ENCODE measurements around the gene OTUB2.

OTUB2 gene

DNA sequence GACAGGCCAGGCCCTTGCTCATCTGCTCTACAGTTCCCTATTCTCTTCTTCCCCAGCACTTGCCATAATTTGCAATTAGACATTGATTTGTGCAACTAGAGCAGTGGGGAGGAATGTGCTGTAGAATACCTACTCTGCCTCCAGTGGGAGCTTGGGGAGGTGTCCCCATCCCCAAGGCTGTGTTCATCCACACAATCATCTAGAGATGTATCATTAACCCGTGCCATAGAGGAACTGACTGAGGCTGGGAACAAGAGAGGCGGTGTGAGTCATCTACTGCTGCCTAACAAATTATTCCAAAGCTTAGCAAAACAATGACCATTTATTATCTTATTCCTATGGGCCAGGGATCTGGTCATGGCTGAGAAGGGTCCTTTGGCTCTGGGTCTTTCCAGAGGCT, 5.1 kb upstream of the OTUB2 start:
- FAIRE-seq (peak; percentile 85), DNase-seq (ENCODE audit: insufficient read length, low spot score) (peak; percentile 57)
- TF ChIP-seq POLR2A (IDR thresholded peaks at IDR 0.05; ENCODE audit: low read depth, low read length): no peak

DNA sequence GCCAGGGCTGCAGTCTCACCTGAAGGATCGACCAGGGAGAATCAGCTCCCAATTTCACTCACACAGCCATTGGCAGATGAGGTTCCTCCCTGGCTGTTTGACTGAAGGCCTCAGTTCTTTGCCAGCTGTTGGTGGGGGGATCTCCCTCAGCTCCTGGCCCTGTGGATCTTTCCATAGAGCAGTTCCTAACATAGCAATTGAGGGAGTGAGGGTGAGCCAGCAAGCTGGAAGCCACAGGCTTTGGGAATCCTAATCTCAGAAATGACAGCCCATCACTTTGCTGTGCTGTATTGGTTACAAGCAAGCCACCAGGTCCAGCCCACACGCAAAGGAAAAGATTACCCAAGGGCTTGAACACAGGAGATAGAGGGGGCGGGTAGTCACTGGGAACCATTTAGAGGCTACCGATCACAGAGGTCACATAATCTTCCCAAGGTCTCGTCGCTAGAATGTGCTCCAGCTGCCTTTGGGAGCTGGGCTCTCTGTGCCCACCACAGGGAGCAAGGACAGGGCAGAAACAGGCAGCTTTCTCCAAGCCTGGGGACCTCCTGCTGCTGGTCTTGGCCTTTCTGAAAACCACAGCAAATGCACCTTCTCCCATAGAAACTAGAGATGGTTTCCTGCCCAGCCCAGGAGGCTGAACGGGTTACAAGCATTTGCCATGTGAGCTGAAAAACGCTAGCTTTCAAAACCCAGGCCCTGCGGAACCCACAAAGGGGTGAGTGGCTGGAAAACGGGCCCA, 4.6 kb upstream of the OTUB2 start:
- no peak for FAIRE-seq
- DNase-seq (ENCODE audit: insufficient read length, low spot score): no peak

DNA sequence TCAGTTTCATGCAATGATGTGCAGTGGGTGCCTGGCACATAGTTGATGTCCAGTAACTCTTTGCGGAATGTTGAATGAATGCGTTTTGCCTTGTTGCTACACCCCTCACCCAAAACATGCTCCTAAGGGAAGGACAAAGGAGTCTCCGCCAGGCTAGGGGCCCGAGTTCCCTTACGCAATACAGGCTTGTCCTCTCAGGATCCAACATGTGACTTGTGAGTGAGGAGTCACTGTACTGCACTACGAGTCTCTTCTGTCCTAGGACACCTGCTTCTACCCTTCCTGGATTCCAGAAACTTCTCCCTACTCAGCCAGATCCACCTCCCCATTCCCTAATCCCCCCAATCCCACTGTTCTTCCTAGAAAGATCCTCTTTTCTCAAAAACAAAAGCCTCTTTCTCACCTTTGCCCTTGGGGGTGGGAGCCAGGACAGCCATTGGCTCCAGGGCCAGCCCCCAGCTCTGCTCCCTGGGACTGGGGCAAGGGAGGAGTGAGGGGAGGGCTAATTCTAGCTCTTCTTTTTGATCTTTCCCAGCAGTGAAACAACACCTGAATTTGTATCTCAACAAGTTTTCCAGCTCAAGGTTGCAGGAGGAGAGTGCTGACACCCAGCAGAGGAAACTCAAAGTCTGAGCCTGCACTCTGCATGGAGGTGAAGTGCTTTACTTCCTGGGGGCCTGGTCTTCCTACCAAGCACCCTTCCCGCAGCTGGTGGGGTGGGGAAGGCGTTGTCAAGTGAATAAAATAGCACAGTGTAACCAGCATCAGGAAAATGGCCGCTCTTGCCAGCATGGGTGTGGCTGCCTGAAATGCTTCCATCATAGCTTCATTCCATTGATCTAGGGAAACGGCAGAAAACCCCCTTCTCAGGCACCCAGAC, 3.4 kb upstream of the OTUB2 start:
- FAIRE-seq (no peak), DNase-seq (ENCODE audit: insufficient read length, low spot score) (no peak)
- TF ChIP-seq POLR2A (IDR thresholded peaks at IDR 0.05; ENCODE audit: low read depth, low read length): no peak

More for the DNA sequence above, 4.6 kb upstream of the OTUB2 start:
- no peak for TF ChIP-seq POLR2A (IDR thresholded peaks at IDR 0.05; ENCODE audit: low read depth, low read length)

DNA sequence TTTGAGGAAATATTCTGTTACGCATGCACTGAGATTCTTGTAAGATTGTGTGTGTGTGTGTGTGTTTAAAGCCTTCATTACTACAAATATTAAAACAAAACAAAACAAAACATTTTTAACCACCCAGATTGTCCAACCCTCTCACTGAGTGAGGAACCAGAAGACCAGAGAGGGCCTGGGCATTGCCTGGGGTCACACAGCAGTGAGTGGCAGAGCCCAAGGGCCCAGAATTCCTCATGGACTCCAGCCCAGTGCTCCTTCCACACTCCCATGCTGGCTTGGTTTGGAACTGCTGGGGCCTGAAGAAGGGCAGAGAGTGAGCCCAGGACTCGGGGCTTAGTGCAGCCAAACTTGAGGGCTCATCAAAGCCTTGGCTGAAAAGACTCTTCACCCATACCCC, 1.6 kb upstream of the OTUB2 start:
- FAIRE-seq (no peak), DNase-seq (ENCODE audit: insufficient read length, low spot score) (no peak)
- no peak for TF ChIP-seq POLR2A (IDR thresholded peaks at IDR 0.05; ENCODE audit: low read depth, low read length)

DNA sequence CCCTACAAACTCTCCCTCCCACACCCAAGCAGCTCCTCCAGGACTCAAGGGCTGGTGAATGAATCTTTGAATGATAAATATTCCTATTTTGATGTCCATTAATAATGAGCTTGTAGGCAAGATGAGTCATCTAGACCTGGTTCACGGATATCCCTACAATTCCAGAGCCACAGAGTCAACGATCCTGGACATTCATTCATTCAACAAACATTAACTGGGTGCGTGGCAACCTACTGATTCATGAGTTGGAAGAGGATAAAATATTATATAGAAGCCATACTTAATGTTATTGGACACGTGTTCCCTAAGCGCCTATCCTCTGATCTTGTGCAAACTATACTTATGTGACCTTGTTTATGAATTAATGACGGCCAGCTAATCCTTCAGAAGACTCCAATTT, 420 bp upstream of the OTUB2 start:
- FAIRE-seq (no peak), DNase-seq (ENCODE audit: insufficient read length, low spot score) (no peak)
- no peak for TF ChIP-seq POLR2A (IDR thresholded peaks at IDR 0.05; ENCODE audit: low read depth, low read length)

DNA sequence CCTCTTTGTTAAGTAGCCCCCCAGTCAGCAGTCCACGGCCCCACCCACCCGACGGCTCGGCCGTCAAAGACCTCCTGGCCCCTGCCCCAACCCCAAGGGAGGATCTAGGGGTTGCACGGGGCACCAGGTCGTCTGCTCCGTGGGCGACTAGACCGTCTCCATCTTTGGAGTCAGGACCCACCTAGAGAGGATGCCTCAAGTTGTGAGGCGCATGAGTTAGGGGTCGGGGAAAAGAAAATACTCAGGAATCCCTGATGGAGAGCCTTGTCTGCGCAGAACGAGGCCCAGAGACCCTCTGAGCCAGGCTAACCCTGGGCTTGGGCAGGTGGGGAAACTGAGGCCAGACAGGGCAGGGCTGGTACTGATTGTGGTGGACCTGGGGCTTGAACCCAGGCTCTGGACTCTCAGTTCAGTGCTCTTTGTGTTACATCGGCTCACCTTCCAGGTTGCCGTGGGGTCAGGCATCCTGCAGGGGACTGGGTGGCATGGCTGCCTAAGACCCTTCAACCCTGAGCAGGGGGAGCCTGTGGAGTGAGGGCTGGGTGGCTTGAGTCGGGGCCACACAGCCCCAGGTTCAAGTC, 839 bp downstream of the OTUB2 start:
- DNase-seq (ENCODE audit: insufficient read length, low spot score) (no peak), FAIRE-seq (no peak)
- TF ChIP-seq POLR2A (IDR thresholded peaks at IDR 0.05; ENCODE audit: low read depth, low read length): no peak

DNA sequence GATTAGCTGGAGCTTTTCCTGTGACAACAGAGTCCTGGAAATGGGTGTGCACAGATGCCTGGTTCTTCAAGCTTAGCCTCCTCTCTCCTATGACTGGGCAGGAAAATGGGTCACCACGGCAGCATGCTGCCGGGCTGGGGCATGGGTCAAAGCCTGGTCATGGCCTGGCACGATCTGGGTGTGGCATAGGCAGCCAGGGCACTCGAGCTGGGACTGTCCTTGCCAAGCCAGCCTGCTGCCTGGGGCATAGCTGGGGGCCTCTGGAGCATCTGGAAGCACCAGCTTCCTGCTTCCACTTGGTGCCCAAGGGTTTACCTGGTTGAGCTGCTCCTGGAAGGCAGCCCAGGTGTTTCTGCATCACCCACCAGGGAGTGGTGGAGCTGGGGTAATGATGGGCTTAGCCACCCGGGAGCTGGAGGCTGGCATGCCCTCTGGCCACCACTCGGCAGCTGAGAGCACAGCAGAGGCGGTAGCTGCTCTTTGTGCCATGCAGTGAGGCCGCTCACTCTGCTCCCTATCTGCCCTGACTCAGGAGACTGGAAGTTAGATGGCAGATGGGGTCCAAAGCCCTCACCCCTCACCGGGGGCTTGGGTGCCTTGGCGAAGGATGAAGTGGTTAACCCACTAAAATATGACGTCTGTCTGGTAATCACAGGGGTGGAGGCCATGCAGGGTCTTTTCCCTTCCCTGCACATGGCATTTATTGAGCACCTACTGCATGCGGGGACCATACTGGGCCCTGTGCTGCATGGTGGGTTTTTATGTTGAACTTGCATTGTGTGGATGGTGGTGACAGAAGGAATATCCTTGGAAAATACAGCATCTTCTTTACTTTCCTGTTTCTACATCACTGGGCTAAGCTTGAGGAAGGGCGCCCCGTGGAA, 1.7 kb downstream of the OTUB2 start:
- peak; percentile 27 for FAIRE-seq
- DNase-seq (ENCODE audit: insufficient read length, low spot score): peak; percentile 65
- TF ChIP-seq POLR2A (IDR thresholded peaks at IDR 0.05; ENCODE audit: low read depth, low read length): no peak

DNA sequence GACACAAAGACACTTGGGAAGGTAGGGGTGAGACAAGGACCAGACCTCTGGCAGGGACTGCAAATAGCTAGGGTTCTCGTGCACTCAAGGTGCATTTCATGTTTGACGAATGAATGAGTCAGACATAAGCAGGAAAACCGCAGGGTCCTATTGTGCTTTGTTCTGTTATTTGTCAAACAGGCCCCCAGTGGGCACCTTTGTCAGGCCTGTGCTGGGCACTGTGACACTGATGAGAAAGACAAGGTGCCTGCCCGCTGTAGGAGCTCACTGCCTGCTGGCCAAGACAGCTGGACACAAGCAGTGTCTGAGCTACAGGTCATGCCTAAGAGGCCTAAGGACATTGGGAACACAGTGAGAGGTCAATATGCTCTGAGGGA, 2.3 kb downstream of the OTUB2 start:
- TF ChIP-seq POLR2A (IDR thresholded peaks at IDR 0.05; ENCODE audit: low read depth, low read length): no peak
- peak; percentile 66 for DNase-seq (ENCODE audit: insufficient read length, low spot score)
- FAIRE-seq: peak; percentile 82

DNA sequence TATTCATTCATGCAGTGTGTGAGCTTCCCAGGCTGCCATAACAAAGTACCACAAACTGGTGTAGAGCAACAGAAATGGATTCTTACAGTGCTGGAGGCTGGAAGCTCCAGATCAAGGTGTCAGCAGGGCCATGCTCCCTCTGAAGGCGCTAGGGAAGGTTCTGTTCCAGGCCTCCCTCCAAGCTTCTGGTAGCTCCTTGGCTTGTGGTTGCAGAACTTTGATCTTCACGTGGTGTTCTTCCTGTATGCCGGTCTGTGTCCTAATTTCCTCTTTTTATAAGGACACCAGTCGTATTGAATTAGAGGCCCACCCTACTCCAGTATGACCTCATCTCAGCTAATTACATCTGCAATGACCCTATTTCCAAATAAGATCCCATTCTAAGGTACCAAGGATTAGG, 3.1 kb downstream of the OTUB2 start:
- TF ChIP-seq POLR2A (IDR thresholded peaks at IDR 0.05; ENCODE audit: low read depth, low read length): no peak
- no peak for FAIRE-seq
- DNase-seq (ENCODE audit: insufficient read length, low spot score): no peak

DNA sequence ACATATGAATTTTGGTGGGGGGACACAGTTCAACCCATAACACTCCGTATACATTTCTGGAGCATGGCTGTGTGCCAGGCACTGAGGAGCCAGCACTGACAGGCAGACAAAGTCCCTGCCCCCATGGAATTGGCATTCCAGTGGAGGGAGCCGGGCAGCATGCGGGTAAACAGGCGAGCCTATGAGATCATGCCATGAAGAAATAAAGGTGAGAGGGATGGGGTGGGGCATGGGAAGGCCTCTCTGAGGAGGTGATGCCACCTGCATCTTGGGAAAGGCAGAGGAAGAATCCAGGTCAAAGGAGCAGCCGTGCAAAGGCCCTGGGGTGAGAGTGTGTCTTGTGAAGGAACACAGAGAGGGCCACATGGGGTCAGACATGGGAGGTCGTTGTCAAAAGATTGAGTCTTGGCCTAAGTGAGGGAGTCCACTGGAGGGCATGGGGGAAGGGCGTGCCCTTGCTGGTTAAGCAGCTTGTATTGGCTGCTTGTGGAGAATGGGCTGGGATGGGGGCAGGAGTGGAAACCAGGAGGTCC, 3.6 kb downstream of the OTUB2 start:
- FAIRE-seq: no peak
- DNase-seq (ENCODE audit: insufficient read length, low spot score): no peak
- no peak for TF ChIP-seq POLR2A (IDR thresholded peaks at IDR 0.05; ENCODE audit: low read depth, low read length)

DNA sequence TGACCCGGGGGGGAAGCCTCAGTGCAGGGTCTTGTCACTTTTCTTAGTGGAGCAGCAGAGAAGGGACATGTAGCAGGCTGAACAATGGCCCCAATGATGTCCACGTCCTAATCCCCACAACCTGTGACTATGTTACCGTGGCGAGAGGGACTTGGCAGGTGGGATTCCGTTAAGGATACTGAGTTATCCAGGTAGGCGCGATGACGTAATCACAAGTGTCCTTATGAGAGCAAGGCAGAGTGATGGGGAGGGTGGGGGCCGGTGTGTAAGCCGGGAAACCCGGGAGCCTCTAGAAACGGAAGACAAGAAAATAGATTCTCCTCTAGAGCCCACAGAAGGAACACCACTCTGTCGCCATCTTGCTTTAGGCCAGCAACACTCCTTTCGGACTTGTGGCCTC, 4.4 kb downstream of the OTUB2 start:
- DNase-seq (ENCODE audit: insufficient read length, low spot score): no peak
- TF ChIP-seq POLR2A (IDR thresholded peaks at IDR 0.05; ENCODE audit: low read depth, low read length): no peak
- no peak for FAIRE-seq

DNA sequence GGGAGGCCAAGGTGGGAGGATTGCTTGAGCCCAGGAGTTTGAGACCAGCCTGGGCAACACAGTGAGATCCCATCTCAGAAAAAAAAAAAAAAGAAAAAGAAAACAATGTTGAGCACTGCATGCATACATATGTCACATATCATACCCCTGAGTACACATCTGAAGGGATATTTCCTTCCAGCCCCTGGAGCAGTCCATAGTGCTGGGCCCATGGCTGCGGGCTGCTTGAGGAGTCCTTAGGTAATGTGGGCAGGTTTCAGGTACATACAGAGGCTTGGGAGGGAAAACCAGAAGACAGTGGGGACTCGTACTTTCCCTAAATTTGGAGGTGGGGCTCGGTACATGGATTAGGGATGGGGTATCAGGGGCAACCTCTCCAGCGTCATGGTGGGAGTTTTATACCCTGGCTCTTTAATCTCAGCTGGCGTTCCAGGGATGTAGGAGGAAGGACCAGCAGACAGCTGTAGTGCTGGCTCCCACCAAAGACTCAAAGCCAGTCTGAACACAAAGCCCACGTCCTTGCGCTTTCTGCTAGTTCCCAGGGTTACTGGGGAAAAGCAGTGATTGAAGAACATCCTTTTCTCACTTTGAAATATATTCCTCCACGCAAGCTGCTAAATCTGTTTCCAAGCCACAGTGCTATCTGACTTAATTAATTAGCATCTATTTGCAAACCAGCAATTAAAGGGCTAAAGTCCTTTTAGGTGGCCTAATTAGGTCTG, 5.2 kb downstream of the OTUB2 start:
- no peak for FAIRE-seq
- no peak for DNase-seq (ENCODE audit: insufficient read length, low spot score)
- TF ChIP-seq POLR2A (IDR thresholded peaks at IDR 0.05; ENCODE audit: low read depth, low read length): no peak

DNA sequence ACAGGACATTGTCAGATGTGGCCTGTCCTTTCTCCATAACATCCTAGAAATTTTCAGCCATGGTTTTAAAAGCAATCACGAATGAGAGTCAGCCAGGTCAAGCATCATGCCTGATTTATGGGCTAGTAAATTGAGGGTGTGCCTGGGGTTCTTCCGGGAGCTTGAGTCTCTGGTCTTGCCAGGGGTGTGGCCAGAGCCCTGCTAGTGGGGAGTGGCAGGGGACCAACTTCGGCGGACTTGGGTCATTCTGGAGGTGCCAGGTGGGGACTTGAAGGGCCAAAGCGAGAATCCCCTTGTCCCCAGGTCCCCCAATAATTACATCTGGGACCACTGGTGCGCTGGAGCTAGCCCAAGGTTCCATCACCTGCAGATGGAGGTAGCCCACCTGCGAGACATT, 5.7 kb downstream of the OTUB2 start:
- no peak for FAIRE-seq
- no peak for DNase-seq (ENCODE audit: insufficient read length, low spot score)
- TF ChIP-seq POLR2A (IDR thresholded peaks at IDR 0.05; ENCODE audit: low read depth, low read length): no peak
